Stimulated activated CD8-positive, alpha-beta memory T cell treated with anti-CD3 and anti-CD28 coated beads, Interleukin-7, amount 100 ng/mL, for 1 hour (primary cell): ENCODE results near the gene PAGE4.
A peak's percentile ranks its signal among the peaks of the same experiment; 100 is the strongest.

Source experiments
- DNase-seq, 2 donors: peaks; one replicate each; pipeline ENCODE4 v3.0.0-alpha.2; 2020; ENCODE audit warnings: low read depth in 2 of 2

The PAGE4 gene

DNA sequence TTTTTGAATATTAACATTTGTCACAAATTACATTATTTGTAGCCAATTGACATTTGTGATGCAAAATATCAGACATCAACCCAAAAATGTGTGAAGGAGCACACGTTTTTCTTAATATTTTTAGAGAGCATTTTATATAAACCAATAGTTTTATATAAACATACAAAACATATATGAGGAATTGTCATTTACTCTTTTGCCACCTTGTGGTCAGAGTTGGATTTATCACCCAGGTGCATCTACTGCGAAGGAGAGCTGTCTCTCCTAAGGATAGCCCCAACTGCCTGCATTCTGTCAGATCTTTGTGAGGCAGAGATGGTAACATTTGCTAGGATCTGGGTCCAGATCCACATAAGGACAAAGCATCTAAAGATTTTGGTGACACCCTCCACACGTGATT, 47.6 kb downstream of the PAGE4 start:
- no peak for DNase-seq

DNA sequence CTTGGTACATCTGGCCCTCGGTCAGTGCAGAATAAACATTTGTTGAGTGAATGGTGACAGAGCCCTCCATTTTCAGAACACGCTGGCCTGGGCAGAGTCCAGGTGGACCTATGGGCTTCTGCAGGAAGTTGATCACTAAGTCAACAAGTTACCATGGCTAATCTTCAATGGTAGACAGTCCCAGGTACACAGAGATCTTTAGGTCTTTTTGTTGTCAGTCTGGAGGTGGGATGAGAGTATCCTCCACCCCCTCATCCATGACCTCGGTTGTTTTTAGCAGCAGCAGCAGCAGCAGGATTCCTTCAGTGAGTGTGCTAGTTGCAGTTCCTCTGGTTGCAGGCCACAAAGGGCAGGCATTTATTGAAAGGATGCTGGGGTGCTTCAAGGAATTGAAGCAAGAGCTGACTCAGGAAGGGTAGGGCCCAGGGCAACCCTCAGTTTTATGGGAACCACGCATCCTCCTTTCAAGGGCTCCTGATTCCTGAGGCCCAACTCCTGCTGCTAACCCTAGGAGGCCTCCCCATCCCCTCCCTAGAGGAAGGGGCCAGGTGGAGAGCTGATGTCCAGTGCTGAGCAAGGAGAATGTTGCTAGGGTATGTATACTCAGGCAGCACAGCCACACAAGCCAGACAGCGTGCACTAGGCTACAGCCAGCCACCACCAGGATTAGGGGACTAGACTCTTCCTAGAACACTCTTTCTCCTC, 48.4 kb downstream of the PAGE4 start:
- DNase-seq = no peak

- no peak for DNase-seq
Measured at GRCh38 chrX:49878128-49878833, 49.2 kb downstream of the PAGE4 start.

GRCh38 chrX:49878834-49879655, 49.9 kb downstream of the PAGE4 start, which contains the start of gene USP27X:
TSS of gene USP27X (plus strand) at chrX:49879484. CDS start at chrX:49880308, 824 bp downstream.
- peak; percentile 50 to 56 for DNase-seq

DNA sequence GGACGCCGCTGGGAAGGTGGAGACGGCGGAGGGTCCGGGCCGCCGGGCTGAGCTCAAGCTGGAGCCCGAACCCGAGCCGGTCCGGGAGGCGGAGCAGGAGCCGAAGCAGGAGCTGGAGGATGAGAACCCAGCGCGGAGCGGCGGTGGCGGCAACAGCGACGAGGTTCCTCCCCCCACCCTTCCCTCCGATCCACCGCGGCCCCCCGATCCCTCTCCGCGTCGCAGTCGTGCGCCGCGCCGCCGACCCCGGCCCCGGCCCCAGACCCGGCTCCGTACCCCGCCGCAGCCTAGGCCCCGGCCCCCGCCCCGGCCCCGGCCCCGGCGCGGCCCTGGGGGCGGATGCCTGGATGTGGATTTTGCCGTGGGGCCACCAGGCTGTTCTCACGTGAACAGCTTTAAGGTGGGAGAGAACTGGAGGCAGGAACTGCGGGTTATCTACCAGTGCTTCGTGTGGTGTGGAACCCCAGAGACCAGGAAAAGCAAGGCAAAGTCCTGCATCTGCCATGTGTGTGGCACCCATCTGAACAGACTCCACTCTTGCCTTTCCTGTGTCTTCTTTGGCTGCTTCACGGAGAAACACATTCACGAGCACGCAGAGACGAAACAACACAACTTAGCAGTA, 50.7 kb downstream of the PAGE4 start:
- DNase-seq = no peak

GRCh38 chrX:49880668-49881067, 51.6 kb downstream of the PAGE4 start:
- DNase-seq = no peak
